DMS53 treated with DMSO at 0.1 percent for 48 hours (cell line): Measurements from ENCODE around the gene TMEM59L.

ENCODE experiments used
- DNase-seq: peaks from one replicate; lab custom pipeline; 2025; ENCODE audit not compliant: unreplicated experiment; lab: John Stamatoyannopoulos, UW

Gene TMEM59L

DNA sequence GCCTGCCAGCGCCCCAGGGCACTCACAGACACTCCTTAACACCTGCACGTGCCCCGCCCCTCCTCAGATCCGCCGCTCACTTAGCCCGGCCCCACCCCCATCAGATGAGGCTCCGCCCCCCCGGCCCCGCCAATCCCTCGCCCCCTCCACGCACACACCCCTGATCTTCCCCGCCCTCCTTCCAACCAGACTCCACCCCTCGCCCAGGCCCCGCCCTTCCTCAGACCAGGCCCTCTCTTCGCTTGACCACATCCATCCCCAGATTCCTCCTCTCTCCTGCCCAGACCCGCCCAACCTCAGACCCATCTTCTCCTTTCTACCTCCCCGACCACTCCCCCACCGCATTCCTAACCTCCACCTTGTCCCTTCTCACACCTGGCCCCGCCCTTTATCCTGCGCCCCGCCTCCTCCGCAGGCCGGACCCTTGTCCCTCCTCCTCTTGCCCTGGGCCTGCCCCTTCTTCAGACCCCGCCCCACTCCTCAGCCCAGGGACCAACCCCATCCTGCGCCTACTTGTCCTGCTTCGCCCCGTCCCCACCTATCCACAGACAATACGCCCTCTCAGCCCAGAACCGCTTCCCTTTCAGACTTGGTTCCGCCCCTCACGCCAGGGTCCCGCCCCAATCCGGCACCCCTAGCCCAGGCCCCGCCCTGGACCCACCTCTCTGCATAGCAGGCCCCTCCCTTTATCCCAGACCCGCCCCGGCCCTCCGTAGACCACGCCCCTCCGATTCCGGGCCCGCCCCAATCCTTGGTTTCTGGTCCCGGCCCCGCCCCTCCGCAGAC is 23.7 kb downstream of the TMEM59L start:
- peak; percentile 85 for DNase-seq

DNA sequence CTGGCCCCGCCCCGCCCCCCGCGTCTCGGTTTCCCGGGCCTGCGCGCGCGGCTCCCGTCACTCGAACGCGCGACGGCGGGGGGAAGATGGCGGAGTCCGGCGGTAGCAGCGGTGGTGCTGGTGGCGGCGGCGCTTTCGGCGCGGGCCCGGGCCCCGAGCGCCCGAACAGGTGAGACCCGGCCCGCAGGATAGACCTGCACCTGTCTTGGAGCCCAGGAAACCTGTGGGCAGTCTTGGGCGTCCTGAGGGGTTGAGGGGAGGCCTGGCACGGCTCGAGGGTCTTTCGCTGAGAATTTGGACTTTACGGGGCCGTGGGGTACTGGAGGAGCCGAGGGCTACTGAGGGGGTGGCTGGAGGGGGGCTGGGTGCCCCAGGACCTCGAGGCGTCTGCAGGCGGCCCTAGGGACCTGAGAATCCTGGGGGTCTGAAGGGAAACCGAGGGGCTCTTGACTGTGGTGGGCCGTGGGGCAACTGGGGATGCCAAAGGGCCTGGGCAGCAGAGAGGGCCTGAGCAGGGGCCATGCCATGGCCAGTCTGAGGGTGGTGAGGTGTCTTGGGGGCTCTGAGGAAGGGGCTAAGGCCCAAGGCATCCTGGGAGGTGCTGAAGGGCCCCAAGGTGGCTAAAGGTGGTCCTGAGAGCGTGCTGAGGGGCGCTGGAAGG is 24.4 kb downstream of the TMEM59L start, which contains the start of gene KLHL26:
Gene KLHL26 (plus strand): TSS at position 60 of the 661 bp plus-strand sequence. CDS start 27 bp downstream, at position 87.
- DNase-seq, result no peak

DNA sequence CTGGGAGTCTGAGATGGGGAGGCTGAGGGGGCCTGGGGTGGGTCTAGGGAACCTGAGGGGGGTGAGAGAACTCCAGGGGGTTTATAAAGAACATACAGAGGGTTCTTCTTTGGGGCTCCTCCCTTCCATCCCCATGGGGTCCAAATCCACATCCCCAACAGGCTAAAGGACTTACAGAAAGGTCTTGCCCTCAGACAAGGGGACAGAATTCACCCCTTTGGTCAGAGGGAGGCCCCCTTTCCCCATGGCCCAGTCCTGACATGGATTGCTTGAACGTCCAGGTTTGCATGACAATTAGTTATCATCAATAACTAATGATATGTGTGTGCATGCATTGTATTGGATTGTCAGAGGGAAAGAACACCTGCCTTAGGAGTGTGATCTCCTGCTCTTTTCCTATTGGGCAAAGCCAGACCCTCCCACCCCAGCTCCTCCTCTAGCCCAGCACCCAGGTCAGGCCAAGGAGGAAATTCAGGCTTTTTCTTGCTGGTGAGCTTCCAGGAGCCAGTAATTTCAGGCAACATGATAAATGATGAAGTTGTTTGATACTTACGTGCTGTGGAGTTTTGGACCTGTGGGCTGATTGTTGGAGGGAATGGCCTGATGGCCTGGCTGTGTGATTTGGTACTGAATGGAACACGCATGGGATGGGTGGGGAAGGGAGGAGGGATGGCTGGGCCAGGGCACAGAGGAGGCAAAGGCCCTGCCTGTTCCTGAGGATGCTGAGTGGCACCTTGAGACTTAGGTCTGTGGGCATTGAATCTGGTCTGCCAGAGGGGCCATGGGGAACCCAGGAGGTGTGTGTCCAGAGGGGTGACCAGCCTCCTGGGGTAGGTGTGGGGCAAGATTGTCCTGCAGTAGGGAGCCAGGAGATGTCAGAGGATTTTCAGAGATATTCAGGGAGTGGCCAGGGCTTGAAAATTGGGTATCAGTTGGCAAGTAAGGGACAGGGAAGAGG is 25.3 kb downstream of the TMEM59L start:
- peak; percentile 29 for DNase-seq

DNA sequence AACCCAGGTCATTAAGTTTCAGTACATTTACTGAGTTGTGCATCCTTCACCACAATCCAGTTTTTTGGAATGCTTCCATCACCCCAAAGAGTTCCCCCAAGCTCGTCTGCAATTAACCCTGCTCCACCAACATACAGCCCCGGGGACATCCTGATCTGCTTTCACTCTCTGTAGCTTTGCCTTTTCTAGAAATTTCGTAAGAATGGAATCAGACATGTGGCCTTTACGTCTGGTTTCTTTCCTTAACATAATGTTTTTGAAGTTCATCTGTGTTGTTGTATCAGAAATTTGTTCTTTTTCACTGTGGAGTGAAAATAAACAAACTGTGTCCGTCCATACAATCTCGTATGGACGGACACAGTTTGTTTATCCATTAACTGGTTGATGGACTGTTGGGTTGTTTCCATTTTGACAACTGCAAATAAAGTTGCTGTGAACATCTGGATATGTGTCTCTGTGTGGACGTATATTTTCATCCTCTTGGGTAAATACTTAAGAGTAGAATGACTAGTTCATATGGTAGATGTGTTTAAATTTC is 27.1 kb downstream of the TMEM59L start:
- no peak for DNase-seq

DNA sequence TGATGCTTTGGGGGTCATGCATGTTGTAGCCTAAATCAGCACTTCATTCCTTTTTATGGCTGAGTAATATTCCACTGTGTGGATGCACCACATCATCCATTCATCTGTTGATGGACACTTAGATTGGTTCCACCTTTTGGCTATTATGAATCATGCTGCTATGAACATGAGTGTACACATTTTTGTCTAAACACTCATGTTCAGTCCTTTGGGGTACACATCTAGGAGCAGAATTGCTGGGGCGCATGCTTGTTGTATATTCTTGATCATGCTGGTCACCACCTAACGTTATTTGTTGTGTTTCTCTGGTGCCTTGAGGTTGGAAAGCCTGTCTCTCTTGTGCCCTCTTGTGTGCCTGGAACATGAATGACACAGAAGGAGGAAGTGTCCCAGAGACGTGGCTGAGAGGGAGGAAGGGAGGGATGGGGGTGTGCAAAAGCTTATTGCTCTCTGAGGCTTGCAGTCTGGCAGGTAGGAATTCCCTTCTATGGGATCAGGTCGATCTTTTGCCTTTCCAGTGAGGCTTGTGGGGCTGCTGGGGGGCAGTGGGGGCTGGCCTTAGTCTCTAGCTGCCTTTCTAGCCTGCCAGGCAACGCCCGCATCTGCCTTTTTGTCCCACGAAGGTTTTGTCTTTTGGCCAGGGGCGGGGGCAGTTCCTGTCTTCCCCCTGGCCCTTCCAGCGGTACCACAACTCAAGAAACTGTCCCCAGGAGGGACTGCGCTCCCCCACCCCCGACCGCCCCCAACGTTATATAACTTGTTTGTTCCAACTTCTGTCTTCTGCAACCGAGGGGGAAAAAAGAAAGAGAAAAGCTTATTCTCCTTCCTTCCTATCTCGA is 31.7 kb downstream of the TMEM59L start:
- no peak for DNase-seq

DNA sequence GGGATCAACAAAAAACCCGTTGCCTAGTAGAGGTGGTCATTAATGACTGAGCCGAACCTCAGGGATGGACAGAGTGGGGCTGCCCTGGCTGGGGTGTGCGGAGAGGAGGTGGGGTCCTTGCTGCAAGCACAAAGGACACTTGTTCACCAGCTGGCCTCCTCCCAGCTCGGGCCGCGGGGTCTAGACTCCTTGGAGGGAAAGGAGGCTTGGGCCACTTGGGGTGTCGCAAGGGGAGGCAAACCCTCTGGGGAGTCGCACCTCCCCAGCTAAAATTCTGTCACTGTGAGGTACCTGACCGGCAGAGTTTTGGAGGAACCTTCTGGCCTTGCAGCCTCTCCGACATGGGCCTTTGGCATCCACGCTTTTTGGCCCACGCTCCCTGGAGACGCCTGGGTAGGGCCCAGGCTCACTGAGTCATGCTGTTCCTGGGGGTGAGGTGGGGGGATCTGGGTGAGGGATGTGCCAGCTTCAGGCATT is 32.4 kb downstream of the TMEM59L start:
- no peak for DNase-seq

DNA sequence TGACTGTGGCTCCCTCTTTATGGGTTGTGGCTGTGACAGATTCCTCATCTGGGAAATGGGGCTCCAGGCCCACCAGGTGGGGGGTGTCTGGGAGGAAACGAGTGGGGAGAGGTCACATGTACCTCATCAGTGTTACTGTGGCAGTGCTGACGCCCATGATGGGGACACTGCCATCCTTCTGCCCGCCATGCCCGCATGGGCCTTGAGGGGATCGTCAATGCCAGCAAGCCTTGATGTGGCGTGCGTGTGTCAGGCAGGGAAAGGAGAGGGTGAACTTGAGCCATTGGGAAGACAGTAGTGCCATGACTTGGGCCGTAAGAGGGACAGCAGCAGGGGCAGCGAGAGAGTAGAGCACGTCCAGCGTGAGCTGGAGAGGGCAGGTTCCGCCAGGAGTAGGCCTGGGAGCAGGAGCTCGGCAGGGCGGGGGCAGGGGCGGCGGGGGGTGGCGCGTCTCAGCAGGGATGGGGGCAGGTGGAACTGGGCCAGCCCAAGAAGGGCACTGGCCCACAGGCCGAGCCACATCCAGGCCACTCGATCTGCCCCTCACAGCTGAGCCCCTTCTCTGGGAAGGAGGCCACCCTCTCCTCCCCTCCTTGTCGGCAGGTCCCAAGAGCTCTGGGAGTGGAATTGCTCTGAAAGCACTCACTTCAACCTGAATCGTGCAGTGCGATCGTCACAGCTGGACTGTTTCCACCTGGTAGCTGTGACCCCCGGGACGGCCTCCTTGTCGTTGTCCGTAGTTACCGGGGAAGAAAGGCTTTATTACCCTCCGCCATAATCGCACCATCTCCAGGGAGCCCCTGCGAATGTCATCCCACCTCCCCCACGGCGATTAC is 34.1 kb downstream of the TMEM59L start:
- no peak for DNase-seq

DNA sequence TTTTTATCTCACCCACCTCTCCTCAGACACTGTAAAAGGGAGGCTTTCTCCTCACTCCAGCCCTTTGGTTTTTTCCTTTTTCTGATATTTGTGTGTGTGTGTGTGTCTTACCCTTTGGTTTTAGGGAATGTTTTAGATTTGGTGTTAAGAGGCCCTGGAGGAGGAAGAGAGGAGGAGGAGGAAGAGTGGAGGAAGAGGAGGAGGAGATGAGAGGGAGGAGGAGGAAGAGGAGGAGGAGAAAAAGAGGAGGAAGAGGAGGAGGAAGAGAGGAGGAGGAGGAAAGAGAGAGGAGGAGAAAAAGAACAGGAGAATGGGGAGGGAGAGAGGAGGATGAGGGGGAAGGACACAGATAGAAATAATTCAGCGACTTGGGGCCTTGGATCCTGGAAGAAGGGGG is 34.7 kb downstream of the TMEM59L start:
- no peak for DNase-seq

DNA sequence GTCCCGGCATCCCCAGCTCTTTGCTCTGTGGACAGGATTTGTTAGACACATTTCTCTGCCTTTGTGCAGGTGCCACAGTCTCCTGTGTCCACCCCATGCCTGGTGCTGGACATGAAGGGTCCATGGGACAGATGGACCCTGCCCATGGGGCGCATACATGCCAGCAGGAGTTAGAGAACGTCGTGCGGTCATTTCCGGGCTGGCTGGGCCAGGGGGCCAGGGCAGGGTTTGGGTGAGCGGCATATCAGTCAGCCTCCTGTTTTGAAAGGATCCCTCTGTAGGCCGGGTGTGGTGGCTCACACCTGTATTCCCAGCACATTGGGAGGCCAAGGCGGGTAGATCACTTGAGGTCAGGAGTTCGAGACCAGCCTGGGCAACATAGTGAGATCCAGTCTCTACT is 35.1 kb downstream of the TMEM59L start:
- DNase-seq, result no peak

DNA sequence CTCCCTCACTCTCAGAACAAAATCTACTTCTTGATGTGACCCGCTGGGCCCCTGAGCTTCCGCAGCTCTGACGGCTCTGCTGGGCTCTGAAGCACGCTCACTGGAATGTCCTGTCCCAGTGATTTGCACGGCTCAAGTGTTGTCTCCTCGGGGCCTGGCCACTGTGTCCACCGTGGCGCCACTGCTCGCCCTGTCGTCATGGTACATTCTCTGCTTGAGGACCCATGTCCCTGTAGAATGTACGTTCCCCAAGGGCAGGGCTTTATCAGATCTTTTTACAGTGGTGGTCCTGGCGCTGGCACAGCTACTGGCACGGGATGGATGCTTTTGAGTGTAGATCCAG is 36.3 kb downstream of the TMEM59L start:
- no peak for DNase-seq

DNA sequence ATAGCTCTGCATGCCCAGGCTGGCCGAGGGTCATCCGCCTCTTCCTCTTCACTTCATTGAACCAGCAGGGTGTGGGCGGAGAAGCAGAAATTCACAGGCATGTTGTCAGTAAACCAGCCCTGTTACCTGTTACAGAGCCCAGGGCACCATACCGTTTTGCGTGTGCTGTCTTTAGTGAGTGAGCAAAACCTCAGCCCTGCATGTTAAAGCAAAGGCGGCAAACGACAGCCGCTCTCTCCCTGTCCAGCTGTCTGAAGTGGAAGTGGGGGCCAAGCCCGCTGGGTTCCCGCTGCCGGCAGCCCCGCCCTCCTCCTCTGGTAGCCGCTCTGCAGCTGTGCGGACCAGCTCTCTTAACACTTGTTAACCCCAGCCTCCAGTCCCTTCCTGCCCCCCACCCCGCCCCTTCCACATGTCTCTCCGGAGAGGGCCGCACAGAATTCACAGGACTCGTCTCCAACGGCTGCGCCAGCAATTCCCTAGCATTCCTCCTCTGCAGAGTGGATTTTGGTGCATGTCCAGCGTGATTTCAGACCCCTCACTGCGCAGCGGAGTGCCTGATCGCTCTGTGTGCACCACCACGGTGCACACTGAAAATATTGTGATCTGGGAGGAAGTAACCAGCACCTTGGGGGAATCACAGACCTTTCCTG is 36.8 kb downstream of the TMEM59L start:
- DNase-seq, result no peak

DNA sequence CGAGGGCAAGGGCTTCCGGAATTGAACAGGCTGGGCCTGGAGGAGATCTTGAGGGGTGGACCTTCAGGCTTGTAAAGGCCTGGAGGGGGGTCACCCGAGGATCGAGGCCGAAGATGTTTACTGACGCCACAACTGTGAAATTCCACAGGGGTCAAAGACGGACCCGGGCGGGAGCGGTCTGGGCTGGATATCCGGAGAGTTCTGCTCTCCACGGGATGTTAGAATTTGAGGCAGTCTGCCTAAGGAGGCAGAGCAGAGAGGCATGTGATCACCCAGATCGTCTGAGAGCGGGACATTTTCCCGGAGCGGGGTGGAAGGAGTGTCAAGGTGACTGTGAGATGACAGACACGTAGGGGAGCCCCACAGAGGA is 37.3 kb downstream of the TMEM59L start:
- no peak for DNase-seq

DNA sequence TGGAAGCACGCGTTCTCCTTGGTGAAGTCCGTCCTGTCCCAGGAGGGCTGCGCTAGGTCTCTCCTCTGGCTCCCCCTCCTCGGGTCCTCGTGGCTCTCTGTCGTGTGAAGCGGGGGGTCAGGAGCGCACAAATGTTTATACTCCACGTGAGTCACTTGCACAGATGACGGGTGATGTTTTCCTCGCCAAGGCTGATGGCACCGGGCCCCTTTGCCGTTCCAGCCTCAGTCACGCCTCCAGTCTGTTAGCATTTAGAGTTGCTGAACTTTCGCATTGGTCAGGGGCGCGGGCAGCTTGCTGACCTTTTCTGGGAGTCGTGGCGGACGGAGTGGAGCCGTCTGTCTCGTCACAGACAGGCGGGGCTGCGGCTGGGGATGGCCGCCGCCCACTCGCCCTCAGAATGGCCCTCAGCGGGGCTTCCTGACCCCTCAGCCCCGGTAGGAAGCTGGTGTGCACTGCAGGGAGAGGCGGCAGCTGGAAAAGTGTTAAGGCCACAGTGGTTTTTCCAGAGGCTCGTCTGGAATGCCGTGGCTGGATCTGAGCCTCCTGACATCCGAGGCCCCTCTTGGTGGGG is 37.9 kb downstream of the TMEM59L start:
- no peak for DNase-seq

DNA sequence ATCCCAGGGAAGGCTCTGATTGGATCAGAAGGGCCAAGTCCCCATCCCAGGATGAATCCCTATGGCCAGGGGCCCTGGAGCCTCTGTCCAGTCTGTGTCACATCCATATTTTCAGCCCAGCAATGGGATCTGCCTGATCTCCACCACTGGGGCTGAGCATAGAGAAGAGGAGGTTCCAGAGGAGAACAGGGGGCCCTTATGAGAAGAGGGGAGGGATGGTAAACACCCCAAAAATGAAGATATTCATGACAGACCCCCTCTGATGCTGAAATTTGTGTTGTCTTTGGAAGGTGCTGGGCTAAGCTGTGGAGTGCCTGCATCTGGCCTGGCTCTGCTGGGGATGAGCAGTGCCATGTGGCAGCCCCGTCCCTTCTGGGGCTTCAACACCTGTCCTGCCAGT is 38.6 kb downstream of the TMEM59L start:
- no peak for DNase-seq

DNA sequence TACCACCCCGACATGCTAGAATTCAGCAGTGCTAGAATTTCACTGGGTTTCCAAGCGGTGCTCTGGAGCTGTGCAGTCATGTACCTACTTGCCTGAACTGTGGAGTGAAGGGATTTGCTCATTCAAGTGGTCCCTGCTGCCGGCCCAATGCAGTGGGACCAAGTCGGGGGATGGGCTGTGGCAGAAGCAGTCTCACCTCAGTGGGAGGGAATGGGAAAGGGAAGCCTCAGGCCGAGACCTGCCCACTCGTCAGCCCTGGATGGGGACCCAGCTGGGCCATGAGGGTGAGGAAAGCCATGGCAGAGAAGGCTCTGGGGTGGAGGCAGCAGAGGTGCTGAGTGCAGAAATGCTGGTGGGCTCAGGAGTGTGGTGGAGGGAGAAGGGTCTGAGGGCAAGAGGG is 39.1 kb downstream of the TMEM59L start:
- no peak for DNase-seq

DNA sequence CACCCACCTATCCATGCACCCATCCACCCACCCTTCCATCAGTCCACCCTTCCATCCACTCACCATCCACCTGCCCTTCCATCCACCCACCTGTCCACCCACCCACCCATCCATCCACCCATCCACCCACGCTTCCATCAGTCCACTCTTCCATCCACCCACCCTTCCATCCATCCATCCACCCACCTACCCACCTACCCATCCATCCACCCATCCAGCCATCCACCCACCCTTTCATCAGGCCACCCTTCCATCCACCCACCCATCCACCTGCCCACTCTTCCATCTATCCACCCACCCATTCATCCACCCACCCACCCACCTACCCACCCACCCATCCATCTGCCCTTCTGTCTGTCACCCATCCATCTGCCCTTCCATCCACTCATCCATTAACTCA is 41.2 kb downstream of the TMEM59L start:
- no peak for DNase-seq

DNA sequence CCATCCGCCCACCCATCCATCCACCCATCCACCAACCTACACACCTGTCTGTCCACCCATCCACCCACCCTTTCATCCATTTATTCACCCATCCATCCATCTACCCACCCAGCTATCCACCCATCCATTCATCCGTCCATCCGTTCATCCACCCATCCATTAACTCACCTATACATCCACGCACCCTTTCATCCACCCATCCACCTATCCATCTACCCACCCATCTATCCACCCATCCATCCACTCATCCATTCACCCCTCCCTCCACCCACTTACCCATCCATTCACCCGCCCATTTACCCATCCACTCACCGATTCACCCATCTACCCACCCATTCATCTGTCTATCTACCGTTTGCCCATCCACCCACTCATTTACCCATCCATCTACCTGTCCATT is 41.8 kb downstream of the TMEM59L start:
- DNase-seq, result no peak

DNA sequence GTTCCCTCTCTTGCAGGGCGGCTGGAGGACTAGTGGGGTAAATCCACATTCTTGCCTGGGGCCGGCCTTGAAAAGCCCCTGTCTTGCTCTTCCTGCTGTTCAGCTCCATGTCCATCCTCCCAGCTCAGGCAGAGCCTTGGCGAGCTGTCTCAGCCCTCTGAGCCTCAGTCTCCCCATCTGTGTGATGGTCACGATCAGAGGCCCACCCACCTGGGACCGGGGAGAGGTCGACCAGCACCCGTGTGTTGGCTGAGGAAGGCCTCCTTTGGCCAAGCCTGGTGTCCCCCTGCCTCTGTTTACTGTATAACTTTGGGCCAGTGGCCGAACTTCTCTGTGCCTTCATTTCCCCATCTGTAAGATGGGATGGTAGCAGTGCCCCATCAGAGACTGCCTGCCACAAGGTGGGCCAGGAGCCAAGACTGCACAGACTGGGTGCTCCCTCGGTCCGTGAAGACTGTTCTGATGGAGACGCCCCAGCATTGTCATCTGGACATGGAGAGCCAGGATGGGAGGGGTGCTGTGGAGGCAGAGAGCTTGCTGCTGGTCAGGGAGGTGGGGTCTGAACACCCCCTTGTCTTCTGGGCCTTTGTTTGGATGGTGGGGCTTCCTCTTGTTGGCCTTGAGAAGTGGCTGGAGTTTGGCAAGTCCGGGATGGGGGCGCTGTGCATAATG is 42.6 kb downstream of the TMEM59L start:
- no peak for DNase-seq
